GM21526 (cell line): ENCODE data around the gene PLAAT5.
"Not testable (repeated sequence)": the region's sequence is repeated elsewhere in the genome, so short reads cannot be mapped to it uniquely, and the experiment has no call there.

Source experiments
- ATAC-seq: cut with Tn5 transposase; IDR thresholded peaks from one replicate; pipeline ENCODE4 v1.9.1; 2021; ENCODE audit warnings: moderate library complexity; ENCODE audit not compliant: unreplicated experiment, low FRiP score

PLAAT5 gene

GRCh38 chr11:63490551-63491239 lies at the start of gene PLAAT5:
TSS of gene PLAAT5 (minus strand) at chr11:63491167. CDS start at chr11:63491034, 133 bp downstream.
- no peak for ATAC-seq

- no peak for ATAC-seq
These were observed 46.5 kb upstream of the PLAAT5 start for GRCh38 chr11:63537293-63538101.

GRCh38 chr11:63536669-63537292 lies 45.8 kb upstream of the PLAAT5 start, which contains the start of gene PLAAT4:
TSS of gene PLAAT4 (plus strand) at chr11:63536808. CDS start at chr11:63536869, 61 bp downstream.
- no peak for ATAC-seq

- no peak for ATAC-seq
These were observed 44.8 kb upstream of the PLAAT5 start for GRCh38 chr11:63535734-63536133.

- no peak for ATAC-seq
These were observed 44.0 kb upstream of the PLAAT5 start for GRCh38 chr11:63534895-63535461.

GRCh38 chr11:63534076-63534475 lies 43.1 kb upstream of the PLAAT5 start:
- ATAC-seq = no peak

- ATAC-seq = no peak
These were observed 42.0 kb upstream of the PLAAT5 start for GRCh38 chr11:63532799-63533475.

GRCh38 chr11:63532117-63532516 lies 41.1 kb upstream of the PLAAT5 start:
- no peak for ATAC-seq

- peak; percentile 66 for ATAC-seq
These were observed 40.3 kb upstream of the PLAAT5 start for GRCh38 chr11:63531074-63531792.

- no peak for ATAC-seq
These were observed 39.1 kb upstream of the PLAAT5 start for GRCh38 chr11:63530021-63530420.

GRCh38 chr11:63529373-63529772 lies 38.4 kb upstream of the PLAAT5 start:
- ATAC-seq = not testable (repeated sequence)

- not testable (repeated sequence) for ATAC-seq
These were observed 37.8 kb upstream of the PLAAT5 start for GRCh38 chr11:63528729-63529278.

GRCh38 chr11:63528156-63528555 lies 37.2 kb upstream of the PLAAT5 start:
- not testable (repeated sequence) for ATAC-seq

- ATAC-seq = no peak
These were observed 36.7 kb upstream of the PLAAT5 start for GRCh38 chr11:63527667-63528066.

GRCh38 chr11:63523151-63523550 lies 32.2 kb upstream of the PLAAT5 start:
- no peak for ATAC-seq

GRCh38 chr11:63521896-63522295 lies 30.9 kb upstream of the PLAAT5 start:
- no peak for ATAC-seq

GRCh38 chr11:63520606-63521170 lies 29.7 kb upstream of the PLAAT5 start:
- ATAC-seq = no peak

GRCh38 chr11:63518548-63518947 lies 27.6 kb upstream of the PLAAT5 start:
- ATAC-seq = no peak

- no peak for ATAC-seq
These were observed 26.2 kb upstream of the PLAAT5 start for GRCh38 chr11:63517156-63517555.
